T-helper 9 cell (primary cell): ENCODE measurements around the gene DLGAP4.
"Not testable (repeated sequence)": the region's sequence is repeated elsewhere in the genome, so short reads cannot be mapped to it uniquely, and the experiment has no call there.

Source experiments
- DNase-seq: peaks from one replicate; pipeline ENCODE4 v3.0.0-alpha.2; 2020

DLGAP4 gene

DNA sequence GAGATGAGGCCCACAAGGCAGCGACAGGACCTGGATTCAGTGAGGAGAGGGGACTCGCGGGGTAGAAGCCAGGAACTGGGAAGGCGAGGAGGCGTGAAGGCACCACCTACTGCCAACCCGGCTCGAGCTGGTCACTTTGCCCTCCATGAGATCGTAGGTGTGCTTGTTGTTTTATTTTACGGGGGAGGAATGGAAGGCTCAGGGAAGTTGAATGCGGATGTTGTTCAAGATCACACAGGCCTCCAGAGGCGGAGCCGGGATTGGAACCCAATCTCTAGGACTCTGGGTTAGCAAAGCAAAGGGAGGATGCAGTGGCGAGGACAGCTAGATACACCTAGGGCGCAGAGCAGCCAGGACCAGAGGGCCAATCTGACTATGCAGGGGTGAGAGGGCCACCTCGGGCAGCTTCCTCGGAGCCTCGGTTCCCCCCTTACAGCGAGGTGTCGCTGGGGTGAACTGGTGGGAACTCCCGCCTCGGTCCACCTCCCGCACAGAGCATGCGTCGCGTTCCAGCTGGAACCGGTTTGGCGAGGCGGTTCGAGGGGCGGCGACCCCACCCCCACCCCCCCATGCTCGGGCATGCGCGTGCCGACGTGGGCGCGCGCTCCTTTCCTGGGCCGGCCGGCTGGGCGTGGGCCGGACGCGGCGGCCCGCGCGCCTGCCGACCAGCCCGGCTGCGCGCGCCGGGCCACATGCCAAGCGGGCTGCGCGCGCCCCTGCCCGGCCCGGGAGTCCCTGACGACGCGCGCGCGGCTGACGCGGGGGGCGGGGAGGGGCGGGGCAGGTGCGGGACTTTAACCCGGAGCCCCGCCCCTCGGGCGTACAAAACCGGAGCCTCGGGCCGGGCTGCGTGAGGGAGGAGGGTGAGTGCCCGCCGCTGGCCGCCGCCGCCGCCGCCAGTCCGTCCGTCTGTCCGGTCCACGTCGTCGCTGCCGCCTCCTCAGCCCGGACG lies 154.8 kb downstream of the DLGAP4 start:
- DNase-seq = peak; percentile 93

- DNase-seq = peak; percentile 30
Measured at GRCh38 chr20:36461600-36462439, 155.7 kb downstream of the DLGAP4 start.

DNA sequence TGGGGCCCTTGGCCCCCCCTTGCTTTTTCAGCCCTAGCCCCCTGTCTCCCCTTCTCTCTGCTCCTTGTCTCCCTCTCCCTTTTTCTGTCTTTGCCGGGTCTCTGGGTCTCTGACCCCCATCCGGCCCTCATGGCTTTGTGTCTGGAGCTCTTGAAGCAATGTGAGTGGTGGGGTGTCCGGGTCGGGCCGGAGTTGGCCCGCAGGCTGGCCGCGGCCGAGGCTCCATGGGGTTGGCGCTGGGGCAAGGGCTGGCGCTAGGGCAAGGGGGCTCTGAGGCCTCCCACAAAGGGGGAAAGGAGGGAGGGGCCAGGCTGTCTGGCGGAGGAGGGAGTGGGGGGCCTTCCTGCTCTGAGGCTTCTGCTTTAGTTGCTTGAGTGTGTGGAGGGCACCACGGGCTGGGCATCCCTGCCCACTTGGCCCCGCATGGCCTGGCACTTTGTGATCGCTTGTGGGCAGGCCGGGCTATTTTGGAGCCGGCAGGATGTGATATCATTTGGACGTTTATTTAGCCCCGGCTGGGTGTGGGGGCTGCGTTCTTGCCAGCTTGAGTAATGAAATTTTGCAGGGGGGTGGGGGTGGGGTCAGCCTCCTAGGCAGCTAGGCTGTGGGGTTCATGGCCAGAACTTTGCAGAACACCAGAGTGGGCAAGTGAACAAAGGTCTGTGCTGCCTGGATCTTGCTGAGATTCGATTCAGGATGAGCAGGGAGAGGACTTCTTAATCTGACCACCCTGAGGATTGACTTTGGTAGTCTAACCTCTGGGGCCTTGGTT lies 156.5 kb downstream of the DLGAP4 start:
- no peak for DNase-seq

DNA sequence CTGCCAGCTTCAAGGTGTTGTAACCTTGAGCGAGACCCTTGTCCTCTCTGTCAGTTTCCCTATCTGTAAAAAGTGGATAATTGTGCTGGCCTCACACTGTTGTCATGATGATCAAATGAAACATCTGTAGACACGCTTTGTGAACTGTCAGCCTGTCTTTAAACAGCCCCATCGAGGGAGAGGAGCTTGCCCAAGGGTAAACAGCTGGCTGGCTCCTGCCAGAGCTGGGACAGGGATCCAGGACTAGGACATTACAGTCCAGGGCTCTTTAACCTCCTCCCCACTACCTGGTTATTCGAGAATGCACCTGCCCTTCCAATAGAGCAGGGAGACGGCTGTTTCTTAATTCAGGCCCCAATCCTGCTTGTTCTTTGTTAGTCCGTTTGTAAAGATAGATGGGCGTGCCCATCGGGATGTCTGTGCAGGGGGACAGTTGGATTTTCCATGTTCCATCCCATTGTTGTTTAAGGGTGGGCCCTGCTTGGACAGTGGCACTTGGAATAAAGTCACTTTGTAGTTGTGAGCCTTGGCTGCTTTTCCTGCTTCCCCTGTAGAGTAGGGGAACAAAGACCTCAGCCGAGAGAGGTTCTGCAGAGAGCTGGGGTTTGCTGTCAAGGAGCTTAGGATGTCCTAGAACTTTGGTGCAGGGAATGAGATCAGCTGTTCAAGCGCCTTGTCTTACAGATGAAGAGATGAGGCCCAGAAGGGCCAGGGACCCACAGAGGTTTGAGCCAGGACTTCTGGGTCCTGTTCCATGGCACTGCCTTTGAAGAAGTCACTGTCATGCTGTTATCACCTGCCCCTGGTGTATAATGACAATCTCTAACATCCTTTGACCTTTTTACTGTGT lies 157.3 kb downstream of the DLGAP4 start:
- no peak for DNase-seq

- DNase-seq = peak; percentile 34
Measured at GRCh38 chr20:36465109-36466080, 159.3 kb downstream of the DLGAP4 start.

GRCh38 chr20:36466089-36466488 lies 159.9 kb downstream of the DLGAP4 start:
- DNase-seq = no peak

DNA sequence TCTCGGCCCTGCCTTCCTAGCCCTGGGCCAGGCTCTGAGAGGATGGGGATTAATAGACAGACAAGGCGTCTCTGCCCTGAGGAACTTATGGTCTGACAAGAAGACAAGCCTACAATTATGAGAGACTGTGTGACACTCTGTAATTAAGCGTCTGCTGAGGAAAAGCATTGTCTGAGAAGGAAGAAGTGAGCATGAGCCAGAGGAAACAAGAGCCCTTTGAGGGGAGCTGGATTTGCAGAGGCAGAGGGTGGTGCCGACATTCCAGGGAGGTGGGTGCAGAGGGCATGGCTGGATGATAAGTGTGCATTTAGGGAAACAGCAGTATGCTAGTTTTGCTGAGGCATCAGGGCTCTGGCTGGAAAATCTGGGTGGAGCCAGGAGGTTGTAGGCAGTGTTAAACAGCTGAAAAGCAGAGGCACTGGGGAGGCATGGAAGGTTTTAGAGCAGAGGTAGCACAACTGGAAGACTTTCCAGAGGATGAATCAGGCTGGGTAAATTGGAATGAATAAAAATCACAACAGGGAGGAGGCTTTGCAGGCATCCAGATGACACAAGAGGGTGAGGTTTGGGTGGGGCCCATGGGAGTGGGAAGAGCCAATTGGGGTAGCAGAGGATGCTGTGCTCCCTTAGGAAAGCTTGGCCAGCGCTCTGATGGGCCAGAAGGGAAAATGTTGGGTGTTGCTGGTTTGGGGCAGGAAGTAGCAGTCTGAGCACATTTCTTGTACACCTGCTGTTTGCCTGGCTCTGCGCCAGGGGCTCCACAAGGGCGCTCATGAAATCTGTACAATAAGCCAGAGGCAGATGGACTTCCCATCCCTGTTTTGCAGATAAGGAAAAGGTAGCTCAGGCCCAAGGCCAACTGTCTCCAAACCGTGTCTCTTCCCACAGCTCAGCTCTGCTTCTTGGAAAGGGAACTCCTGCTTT lies 161.2 kb downstream of the DLGAP4 start:
- DNase-seq = peak; percentile 48

DNA sequence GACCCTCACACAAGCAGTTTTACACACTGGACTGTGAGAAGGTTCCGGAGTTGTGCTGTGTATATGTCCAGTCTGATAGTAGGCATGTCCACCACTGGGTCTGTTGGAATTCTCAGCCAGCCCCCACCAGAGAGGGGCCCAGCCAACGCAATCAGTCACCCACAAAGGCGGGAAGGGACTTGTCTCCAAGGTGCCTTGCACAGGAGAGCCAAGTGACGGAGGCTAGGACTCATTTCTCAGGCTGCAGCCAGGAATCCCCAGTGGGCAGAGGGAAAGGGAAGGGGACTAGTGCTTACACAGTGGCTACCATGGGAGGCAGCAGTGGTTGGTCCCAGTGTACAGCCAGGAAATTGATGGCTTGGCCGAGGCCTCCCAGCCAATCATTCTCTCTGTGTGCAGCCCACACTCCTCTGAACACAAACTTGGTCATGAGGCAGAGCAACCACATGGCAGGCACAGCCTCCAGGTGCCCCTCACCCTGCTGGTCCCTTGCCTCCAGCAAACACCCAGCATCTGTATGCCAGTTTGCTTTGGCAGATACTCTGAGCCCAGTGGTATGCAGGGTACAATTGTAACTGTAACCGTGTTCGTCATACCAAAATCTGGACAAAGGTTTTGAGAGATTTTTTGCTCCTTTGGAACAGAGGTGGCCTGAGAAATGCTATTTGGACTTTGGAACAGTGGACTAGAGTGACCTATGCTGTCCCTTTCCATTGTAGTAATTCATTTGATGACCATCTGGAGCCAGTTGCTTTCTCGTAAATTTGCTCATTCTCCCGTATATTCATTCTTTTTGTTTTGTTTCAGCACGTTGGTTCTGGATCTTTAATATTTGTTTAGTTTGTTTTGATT lies 162.2 kb downstream of the DLGAP4 start:
- DNase-seq = no peak

DNA sequence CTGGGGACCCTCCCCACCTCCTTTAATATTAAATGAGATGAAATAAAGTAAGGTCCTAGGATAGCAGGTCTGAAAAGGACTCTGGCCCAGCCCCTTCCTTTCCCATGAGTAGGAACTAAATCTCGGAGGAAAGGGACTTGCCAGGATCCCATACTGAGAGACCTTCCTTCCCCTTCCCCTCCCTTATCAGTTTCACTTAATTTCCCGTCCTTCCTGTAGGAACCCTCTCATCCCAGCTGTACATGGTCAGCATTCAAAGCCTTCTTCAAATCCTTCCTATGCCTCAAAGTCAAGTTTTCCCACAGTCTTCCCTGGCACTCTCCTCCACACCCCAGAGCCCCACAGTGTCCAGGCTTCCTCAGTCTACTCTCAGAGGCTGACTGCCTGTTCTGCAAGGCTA lies 163.8 kb downstream of the DLGAP4 start:
- DNase-seq = no peak

GRCh38 chr20:36471885-36472636 lies 165.9 kb downstream of the DLGAP4 start:
- no peak for DNase-seq

- no peak for DNase-seq
Measured at GRCh38 chr20:36472637-36473090, 166.5 kb downstream of the DLGAP4 start.

- DNase-seq = no peak
Measured at GRCh38 chr20:36473164-36473563, 167.0 kb downstream of the DLGAP4 start.

GRCh38 chr20:36474563-36474962 lies 168.4 kb downstream of the DLGAP4 start:
- DNase-seq = no peak

DNA sequence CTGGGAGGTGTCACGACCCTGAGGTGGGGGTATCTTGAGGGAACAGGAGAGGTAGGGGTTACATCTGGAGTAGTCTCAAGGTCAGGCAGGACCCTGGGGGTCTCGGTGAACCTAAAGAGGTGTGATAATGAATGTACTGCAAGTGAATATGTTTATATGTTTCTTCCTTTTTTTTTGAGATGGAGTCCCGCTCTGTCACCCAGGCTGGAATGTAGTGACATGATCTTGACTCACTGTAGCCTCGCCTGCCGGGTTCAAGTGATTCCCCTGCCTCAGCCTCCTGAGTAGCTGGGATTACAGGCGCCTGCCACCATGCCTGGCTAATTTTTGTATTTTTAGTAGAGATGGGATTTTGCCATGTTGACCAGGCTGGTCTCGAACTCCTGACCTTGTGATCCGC lies 168.9 kb downstream of the DLGAP4 start:
- DNase-seq = not testable (repeated sequence)

DNA sequence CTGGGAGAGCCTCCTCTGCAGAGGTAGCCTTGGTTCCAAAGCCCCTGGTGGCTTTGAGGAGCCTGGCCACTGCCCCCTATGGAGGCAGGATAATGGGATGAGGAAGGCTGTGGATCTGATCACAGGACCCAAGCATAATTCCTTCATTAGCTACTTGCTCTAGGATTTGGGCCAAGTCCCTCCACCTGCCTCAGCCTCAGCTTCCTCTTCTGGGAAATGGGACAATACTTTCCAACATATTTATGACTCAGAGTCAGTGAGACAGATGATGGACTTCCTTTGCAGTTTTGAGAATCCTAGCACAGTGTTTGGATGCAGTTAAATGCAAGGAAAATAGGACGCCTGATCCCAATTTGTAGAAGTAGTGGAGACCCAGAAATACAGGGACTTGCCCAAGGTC lies 171.3 kb downstream of the DLGAP4 start:
- no peak for DNase-seq

DNA sequence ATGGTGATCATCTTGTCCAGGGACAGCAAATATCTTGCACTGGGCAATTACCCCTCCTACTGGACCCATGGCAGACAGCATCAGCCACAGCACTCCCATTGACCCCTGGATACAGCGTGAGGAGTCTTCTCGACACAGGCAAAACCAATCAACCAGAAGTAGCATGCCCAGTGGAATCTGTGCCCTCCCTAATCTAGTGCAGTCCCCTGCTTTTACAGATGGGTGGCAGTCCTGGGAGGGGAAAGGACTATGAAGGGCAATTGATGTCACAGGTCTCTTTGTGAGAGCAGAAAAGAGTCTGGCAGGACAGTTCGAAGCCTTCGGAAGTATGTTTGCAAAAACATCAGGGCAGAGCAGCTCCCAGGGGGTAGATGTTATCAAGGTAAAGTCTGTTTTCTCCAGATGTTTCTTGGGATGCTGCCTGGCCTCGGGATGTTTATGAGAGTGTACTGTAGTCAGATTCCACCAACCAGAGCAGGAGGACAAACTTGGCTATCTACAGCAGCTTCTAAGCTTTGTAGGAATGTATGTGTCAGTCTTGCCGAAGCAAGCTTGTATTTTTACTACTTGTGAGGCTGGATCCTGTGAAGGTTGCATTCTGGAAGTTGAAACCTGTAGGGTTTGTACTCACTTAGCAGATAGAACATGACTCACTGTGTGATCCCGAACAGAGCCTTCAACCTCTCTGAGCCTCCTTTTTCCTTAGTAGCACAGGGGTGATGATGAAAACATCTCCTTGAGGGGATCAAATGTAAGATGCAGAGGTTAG lies 172.2 kb downstream of the DLGAP4 start:
- no peak for DNase-seq

DNA sequence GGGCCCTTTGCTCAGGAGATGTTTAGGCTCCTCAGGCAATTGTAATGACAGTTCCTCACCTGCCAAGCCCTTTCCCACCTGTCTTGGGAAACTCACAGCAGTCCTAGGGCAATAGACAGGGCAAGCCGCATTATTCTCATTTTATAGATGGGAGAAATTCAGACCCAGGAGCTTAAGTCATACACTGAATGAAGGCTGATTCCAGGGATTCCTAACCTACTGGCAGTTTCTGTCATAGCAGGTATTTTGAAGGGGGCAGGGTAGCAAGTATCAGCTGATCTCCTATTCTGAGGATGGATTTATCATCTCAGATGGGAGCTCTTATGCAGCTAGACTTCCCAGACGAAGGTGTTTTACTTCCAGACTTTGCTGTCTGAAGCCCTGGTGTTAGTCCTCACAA lies 173.8 kb downstream of the DLGAP4 start:
- DNase-seq = no peak
